Activated CD4-positive, alpha-beta T cell treated with anti-CD3 and anti-CD28 coated beads, Interleukin-2, amount 10 ng/mL, durations not matched to agents 7 days and 5 days (primary cell): ENCODE measurements around the gene MYO18A. TPM values are rescaled to one million over a fixed set of nuclear protein-coding genes. Genes with fewer than 3 reads are reported as not detected.

Experiments used
- CTCF ChIA-PET: fragments of 350-600 bp; sonication (Branson Sonifier 250); formaldehyde crosslinking; loops from one replicate; lab custom pipeline; 2021; ENCODE audit warnings: antibody characterized with exemption; lab: Charles Lee
- POLR2A ChIA-PET: fragments of 350-600 bp; sonication (Branson Sonifier 250); formaldehyde crosslinking; loops from one replicate; lab custom pipeline; 2021; ENCODE audit warnings: antibody characterized with exemption; lab: Charles Lee
- DNase-seq: peaks from one replicate; pipeline ENCODE4 v3.0.0-alpha.2; 2020
- H3K27ac Mint-ChIP-seq: one replicate; pipeline ENCODE4 v1.8.0; 2021; ENCODE audit warnings: mild to moderate bottlenecking, moderate library complexity, mixed read lengths
- H3K27me3 Mint-ChIP-seq: one replicate; pipeline ENCODE4 v1.8.0; 2021; ENCODE audit warnings: mixed read lengths
- H3K36me3 Mint-ChIP-seq: one replicate; pipeline ENCODE4 v1.8.0; 2021; ENCODE audit warnings: low read depth, mixed read lengths
- H3K4me1 Mint-ChIP-seq: one replicate; pipeline ENCODE4 v1.8.0; 2021; ENCODE audit warnings: mixed read lengths
- H3K4me3 Mint-ChIP-seq: one replicate; pipeline ENCODE4 v1.8.0; 2021; ENCODE audit warnings: mild to moderate bottlenecking, moderate library complexity, mixed read lengths
- H3K9me3 Mint-ChIP-seq: one replicate; pipeline ENCODE4 v1.8.0; 2021; ENCODE audit warnings: mixed read lengths
- total RNA-seq, 2 experiments: library from RNA; stranded (reverse); gene quantifications; one replicate each; pipeline ENCODE4 v1.2.3, GENCODE V29; 2021

Gene MYO18A
- total RNA-seq, 2 experiments from 2014 or later, result 82.2 to 101 TPM

DNA sequence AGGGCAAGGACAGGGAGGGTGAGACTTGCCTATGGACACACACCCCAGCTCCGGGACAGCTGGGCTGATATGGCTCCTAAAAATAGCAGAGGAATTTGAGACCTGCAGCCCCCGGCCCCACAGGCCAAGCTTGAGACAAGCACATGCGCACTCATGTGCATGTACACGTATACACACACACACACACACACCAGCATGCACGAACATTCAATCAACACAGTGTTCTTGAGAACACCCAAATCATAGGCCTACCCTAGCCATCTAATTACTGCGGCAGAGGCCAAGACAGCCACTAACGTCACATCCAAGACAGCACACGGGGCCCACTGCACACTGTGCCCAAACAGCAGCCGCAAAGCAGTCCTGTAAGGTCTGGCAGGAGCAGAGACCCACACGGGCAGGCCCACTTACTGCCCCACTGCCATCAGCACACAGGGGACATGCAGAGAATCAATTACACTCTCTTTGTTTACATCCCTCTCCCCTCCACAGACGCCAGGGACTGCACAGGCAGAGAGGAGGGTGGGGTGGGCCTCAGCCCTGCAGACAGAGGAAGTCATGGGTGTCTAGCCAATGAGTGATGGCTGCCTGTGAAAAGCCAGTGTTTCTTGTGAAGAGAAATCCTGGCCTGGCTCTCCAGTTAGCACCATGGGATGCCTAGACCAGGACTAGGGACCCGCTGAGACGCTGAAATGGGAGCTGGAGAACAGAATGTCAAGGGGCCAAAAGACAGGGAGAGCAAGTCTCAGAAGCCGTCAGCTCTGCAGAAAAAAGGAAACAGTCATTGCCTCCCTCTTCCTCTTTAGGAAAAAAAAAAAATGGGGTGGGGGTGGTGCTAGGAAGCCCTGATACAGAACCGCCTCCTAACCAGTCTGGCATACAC, 39.3 kb downstream of the MYO18A start:
- H3K9me3 Mint-ChIP-seq, result no peaks in the 10 kb centered on the region
- H3K36me3 Mint-ChIP-seq, result peaks cover 15% of the 10 kb centered on the region
- no peaks in the 10 kb centered on the region for H3K27me3 Mint-ChIP-seq
- peak; percentile 66 for DNase-seq
- ChIA-PET POLR2A (interaction anchor here (0.9 to 1.6 kb wide), 5 partner anchors 10 to 191 kb away, joined by 3 to 5 read pairs (median 4); partner anchors contain the start of genes NUFIP2 and PHF12), CTCF (interaction anchor here (0.6 to 4.4 kb wide), 17 partner anchors 7 to 477 kb away, joined by 3 to 39 read pairs (median 3); partner anchors contain the start of gene MYO18A)
- peak overlapping the region; percentile 92 for H3K27ac Mint-ChIP-seq
- H3K4me1 Mint-ChIP-seq, result peaks cover 70% of the 10 kb centered on the region
- peak overlapping the region; percentile 87 for H3K4me3 Mint-ChIP-seq

DNA sequence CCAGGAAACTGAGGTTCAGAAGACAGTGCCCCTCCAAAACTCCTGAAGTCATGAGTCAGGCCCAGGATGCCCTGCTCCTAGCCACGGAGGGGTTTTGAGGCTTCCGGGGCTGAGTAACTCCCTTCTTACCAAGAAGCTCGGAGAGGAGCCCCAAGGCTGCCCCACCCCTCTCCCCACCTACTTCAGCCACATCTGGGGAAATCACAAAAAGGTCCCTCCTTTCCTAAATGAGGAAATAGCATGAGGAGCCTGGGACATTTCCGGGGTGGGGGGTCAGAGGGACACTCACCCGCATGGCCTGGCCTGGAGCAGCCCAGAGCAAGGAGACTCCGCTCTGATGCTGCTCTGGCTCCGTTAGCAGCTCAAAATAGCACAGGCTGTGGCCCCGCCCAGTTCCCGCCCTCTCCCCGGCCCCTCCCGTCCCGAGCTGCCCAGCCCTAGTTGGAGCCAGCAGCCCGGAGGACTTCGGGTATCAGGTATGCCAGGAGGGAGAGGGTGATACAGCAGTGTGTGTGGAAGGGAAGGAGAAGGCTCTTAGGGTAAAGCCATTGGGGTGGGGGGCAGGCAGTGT, 40.1 kb downstream of the MYO18A start:
- ChIA-PET CTCF (interaction anchor here (0.6 to 4.4 kb wide), 14 partner anchors 8 to 477 kb away, joined by 3 to 39 read pairs (median 3); partner anchors contain the start of gene MYO18A), POLR2A (interaction anchor here (0.9 to 1.6 kb wide), 5 partner anchors 9 to 191 kb away, joined by 3 to 5 read pairs (median 4); partner anchors contain the start of genes NUFIP2 and PHF12)
- Mint-ChIP-seq H3K27ac (peak overlapping the region; percentile 92), H3K4me3 (peak overlapping the region; percentile 87), H3K9me3 (no peaks in the 10 kb centered on the region), H3K27me3 (no peaks in the 10 kb centered on the region), H3K36me3 (peaks cover 21% of the 10 kb centered on the region), H3K4me1 (peaks cover 68% of the 10 kb centered on the region)
- peak; percentile 87 for DNase-seq

DNA sequence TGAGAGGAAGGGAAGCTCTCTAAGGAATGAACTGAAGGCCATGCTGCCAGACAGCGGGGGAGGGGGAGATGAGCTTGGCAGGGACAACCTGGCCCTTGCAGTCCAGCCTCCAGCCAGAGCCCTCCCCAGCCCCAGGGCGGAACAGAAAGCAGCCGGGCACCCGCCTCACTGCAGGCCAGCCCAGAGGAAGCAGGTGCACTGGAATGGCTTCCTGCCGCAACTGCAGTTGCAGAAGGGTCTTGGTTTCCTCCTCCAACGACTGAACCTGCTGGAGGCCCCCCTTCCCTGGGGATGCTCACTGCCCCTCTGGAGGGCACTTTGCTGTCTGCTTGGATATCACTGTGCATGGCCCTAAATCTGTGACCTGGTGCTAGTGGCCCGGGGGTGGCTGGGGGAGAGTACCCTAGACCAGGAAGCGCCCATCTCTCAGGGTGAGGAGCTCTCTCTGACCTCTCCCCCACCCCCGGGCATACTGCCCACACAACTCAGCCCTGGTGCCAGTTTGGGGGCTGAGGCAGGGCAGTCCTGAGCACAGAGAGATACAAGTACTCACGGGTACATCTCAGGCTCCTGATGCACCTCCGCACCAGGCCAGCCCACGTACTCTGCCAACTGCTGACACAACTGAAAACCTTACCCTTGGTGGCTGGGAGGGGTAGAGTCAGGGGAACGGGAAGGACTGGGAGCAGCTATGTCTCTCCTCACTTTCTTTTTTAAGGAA, 41.1 kb downstream of the MYO18A start:
- Mint-ChIP-seq H3K9me3 (no peaks in the 10 kb centered on the region), H3K4me3 (peak overlapping the region; percentile 87), H3K27ac (peak overlapping the region; percentile 92), H3K36me3 (peaks cover 21% of the 10 kb centered on the region), H3K4me1 (peaks cover 63% of the 10 kb centered on the region), H3K27me3 (no peaks in the 10 kb centered on the region)
- POLR2A ChIA-PET, result interaction anchor here (1.2 to 1.4 kb wide), 2 partner anchors 10 to 155 kb away, joined by 4 read pairs; partner anchors contain the start of gene NUFIP2
- peak; percentile 40 for DNase-seq
- CTCF ChIA-PET, result interaction anchor here (1.1 to 4.4 kb wide), 8 partner anchors 9 to 389 kb away, joined by 3 to 39 read pairs (median 6); partner anchors contain the start of gene MYO18A

DNA sequence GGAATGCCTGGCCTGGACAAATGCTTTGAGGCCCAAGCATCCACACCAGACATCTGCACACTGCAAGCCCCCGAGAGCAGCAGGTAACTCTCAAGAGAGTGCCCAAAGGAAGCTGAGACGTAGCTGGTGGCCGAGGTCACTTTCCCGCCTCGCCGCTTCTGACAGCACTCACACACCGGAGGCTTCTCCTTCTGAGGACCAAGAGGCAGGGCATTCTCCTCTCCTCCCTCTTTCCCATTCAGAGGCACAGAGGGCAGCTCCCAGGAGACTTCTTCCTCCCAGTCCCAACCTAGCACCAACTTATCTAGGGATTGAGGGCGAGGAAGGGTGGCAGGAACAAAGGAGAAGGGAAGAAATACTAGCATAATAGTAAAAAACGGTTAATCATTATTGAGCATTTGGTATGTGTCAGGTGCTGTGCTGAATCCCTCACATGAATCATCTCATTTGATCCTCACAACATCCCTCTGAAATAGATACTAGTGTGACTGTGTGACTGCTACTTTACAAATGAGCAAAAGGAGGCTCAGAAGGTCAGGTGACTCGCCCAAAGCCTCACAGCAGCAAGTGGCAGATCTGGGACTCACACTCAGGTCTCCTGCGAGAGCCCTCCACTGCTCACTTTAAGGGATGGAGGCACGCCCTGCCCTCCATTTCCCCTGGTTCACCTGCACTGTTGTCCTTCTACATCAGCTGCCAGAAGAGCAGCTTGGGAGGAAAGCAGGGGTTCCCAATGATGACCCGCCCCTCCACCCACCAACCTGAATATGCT, 41.8 kb downstream of the MYO18A start:
- DNase-seq, result peak; percentile 66
- peaks cover 61% of the 10 kb centered on the region for H3K4me1 Mint-ChIP-seq
- H3K9me3 Mint-ChIP-seq, result no peaks in the 10 kb centered on the region
- H3K36me3 Mint-ChIP-seq, result peaks cover 24% of the 10 kb centered on the region
- CTCF ChIA-PET, result interaction anchor here (0.6 to 4.4 kb wide), 7 partner anchors 10 to 388 kb away, joined by 3 to 39 read pairs (median 3); partner anchors contain the start of gene MYO18A
- peak overlapping the region; percentile 87 for H3K4me3 Mint-ChIP-seq
- POLR2A ChIA-PET, result no interaction called here
- no peaks in the 10 kb centered on the region for H3K27me3 Mint-ChIP-seq
- H3K27ac Mint-ChIP-seq, result peak overlapping the region; percentile 92

DNA sequence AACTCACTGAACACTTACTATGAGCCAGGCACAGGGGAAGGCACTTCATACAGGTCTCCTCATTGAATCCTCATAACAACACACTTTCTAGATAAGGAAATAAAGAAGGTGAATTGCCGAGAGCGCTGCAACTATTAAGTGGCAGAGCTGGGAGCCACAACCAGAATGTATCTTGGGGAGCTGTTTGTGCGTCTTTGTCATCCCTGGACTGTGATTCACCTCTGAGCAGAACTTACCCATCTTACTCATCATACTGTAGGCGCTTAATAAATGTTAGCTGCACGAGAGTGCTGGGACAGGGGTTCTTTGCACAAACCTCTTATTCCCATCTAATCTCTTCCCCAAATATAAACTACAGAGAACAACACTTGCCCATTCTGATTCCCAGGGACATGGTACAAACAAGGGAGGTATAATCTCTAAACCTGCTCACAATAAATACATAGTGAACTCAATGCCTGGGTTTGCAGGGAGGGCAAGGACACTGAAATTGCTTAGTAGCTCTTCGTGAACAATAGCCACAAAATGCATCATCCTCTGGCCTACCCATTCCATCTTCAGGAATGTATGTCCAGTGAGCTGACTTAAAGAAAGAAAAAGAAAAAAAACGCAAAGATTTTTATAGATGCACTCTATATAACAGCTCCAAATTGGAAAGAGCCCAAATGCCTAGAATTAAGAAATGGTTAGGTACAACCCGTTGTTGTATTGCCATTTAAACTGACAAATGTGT, 43.0 kb downstream of the MYO18A start:
- Mint-ChIP-seq H3K9me3 (no peaks in the 10 kb centered on the region), H3K27me3 (no peaks in the 10 kb centered on the region), H3K27ac (peak overlapping the region; percentile 92), H3K4me3 (peak overlapping the region; percentile 87), H3K36me3 (peaks cover 24% of the 10 kb centered on the region), H3K4me1 (peaks cover 63% of the 10 kb centered on the region)
- CTCF ChIA-PET, result interaction anchor here (0.7 to 4.4 kb wide), 11 partner anchors 8 to 154 kb away, joined by 3 to 39 read pairs (median 3); partner anchors contain the start of gene MYO18A
- POLR2A ChIA-PET, result interaction anchor here (0.6 kb wide), 1 partner anchor 151 kb away, joined by 3 read pairs; no protein-coding TSS in a partner anchor
- peak; percentile 19 for DNase-seq

DNA sequence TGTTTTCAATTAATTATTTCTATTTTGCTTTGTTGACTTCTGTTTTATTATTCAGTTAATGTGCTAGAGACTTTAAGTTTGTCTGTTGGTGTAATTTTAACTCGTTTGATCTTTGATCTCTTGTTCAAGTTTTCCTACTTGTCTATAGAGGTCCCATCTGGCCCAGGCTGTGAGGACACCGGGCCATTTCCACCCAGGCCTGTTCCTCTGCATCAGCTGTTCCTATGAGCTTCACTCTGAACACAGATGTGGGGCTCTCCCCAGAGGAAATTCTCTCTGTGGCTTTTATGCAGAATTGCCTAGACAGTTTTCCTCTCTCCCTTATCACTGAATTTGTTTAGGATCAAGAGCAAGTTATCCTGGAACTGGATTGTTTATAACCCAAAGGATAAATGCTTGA, 44.7 kb downstream of the MYO18A start:
- H3K4me1 Mint-ChIP-seq, result peaks cover 69% of the 10 kb centered on the region
- CTCF ChIA-PET, result interaction anchor here (0.9 to 2.0 kb wide), 2 partner anchors 10 to 20 kb away, joined by 4 to 9 read pairs; no protein-coding TSS in a partner anchor
- no peak overlapping the region for H3K27ac Mint-ChIP-seq
- no peaks in the 10 kb centered on the region for H3K9me3 Mint-ChIP-seq
- H3K27me3 Mint-ChIP-seq, result no peaks in the 10 kb centered on the region
- H3K36me3 Mint-ChIP-seq, result peaks cover 24% of the 10 kb centered on the region
- no peak overlapping the region for H3K4me3 Mint-ChIP-seq
- POLR2A ChIA-PET, result no interaction called here
- no peak for DNase-seq

DNA sequence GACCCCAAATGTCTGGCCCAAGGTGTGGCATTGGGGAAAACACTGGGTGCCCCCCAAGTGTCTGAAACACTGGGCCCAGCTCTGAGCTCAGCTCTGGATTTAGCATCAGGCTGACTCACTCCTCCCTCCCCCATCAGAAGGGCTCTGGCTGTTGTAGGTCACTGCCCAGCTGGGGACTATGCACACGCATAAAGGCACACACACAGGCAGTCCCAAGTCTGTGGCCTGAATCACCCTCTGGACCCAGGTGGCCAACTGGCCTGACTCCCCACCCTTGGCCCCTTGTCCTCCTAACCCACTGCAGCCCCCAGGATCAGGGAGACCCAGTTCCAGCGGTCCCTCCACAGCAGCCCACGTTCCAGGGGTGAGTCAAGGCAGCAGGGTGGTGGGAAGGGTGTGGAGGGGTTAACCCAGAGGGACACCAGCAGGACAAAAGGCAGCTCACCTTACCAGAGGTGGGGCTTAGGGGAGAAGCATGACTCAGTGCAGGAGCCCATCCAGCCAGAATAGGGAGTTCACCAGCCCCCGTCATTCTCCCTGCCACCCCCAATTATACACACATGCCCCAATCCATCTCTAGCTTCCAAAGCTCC, 47.0 kb downstream of the MYO18A start:
- CTCF ChIA-PET, result interaction anchor here (1.1 to 6.7 kb wide), 8 partner anchors 9 to 180 kb away, joined by 3 to 56 read pairs (median 7); partner anchors contain the start of gene MYO18A

DNA sequence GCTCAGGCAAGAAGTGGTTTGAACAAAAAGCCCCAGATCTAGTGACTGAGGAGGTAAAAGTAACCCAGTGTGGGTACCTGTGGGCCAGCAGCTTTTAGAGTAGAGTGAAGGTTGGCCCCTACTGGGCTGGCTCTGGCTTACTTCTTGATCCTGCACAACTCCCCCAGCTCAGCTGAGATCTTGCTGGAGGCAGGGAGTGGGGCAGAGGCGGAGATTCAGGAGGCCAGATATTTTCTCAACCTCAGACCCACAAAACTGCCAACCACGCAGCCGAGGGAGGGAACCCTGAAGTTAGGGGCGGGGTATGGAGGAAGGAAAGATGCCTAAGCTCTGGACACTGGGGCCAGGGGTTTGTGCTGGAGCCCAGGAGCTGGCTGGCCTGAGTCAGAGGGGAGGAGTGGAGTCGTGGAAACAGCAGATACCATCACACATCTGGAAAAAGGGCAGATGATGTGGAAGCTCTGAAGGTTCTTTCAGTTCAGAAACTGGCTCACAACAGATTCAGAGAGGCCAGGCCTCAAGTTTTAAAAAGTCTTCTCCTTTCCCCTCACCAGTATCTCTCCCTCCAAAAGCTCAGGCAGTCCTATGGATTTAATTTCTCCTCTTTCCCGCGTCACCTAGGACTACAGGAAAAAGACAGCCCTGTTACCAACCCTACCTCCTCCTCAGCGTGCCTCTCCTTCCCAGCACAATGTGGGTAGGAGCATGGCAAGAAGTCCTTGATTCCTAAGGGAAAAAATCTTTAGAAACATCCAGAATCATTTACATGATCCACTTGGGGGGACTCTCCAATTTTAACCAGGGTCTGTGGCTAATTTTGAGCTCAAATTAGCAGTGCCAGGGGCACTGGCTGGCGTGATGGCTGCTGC, 48.1 kb downstream of the MYO18A start:
- Mint-ChIP-seq H3K27ac (peak overlapping the region; percentile 55), H3K27me3 (no peaks in the 10 kb centered on the region), H3K9me3 (no peaks in the 10 kb centered on the region), H3K4me3 (no peak overlapping the region), H3K4me1 (peaks cover 45% of the 10 kb centered on the region), H3K36me3 (peaks cover 18% of the 10 kb centered on the region)
- POLR2A ChIA-PET, result interaction anchor here (1.8 kb wide), 1 partner anchor 8 kb away, joined by 5 read pairs; no protein-coding TSS in a partner anchor
- CTCF ChIA-PET, result interaction anchor here (0.9 to 6.7 kb wide), 14 partner anchors 8 to 473 kb away, joined by 3 to 56 read pairs (median 4); partner anchors contain the start of gene MYO18A
- DNase-seq, result no peak

More for the DNA sequence above, 47.0 kb downstream of the MYO18A start:
- DNase-seq, result no peak
- H3K9me3 Mint-ChIP-seq, result no peaks in the 10 kb centered on the region
- POLR2A ChIA-PET, result no interaction called here
- H3K27me3 Mint-ChIP-seq, result no peaks in the 10 kb centered on the region
- H3K36me3 Mint-ChIP-seq, result peaks cover 24% of the 10 kb centered on the region
- peaks cover 57% of the 10 kb centered on the region for H3K4me1 Mint-ChIP-seq
- no peak overlapping the region for H3K4me3 Mint-ChIP-seq
- H3K27ac Mint-ChIP-seq, result no peak overlapping the region

DNA sequence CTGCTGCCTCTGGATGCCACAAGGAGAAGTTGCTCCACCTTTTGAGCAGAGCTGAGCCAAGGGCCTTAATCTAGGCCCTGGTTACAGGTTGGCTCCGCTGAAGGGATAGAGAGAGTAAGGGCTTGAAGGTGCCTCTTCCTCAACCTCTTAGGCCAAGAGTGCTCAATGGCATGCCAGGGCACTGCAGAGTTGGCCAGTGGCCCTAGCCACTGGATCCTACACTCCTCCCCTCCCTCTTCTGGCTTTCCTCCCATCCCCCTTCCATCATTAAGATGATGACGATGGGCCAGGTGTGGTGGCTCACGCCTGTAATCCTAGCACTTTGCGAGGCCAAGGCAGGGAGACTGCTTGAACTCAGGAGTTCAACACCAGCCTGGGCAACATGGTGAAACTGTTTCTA, 50.5 kb downstream of the MYO18A start:
- H3K9me3 Mint-ChIP-seq, result no peaks in the 10 kb centered on the region
- peaks cover 30% of the 10 kb centered on the region for H3K4me1 Mint-ChIP-seq
- ChIA-PET POLR2A (interaction anchor here (1.1 kb wide), 1 partner anchor 10 kb away, joined by 4 read pairs; no protein-coding TSS in a partner anchor), CTCF (interaction anchor here (0.6 to 6.7 kb wide), 4 partner anchors 10 to 651 kb away, joined by 4 to 56 read pairs (median 6); no protein-coding TSS in a partner anchor)
- H3K36me3 Mint-ChIP-seq, result peaks cover 3% of the 10 kb centered on the region
- no peaks in the 10 kb centered on the region for H3K27me3 Mint-ChIP-seq
- DNase-seq, result no peak
- H3K4me3 Mint-ChIP-seq, result no peak overlapping the region
- peak overlapping the region; percentile 60 for H3K27ac Mint-ChIP-seq

DNA sequence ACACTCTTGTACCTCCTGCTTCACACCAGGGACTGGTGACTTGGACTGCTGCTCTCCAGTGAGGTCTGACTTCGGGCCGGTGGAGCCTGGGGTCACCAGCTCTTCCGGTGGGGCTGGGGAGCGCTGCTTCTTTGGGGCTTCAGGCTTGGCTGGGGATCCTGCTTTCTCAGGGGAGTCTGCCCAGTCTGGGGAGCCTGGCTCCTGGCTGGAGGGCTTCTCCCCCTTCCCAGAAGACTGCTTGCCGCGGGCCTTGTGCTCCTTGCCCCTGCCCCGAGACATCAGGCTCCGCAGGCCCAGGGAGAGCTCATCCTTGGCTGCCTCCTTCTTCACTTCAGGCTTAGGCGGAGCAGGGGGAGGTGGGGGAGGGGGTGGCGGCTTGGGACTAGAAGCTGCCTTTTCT, 52.4 kb downstream of the MYO18A start:
- Mint-ChIP-seq H3K9me3 (no peaks in the 10 kb centered on the region), H3K4me3 (no peak overlapping the region), H3K36me3 (no peaks in the 10 kb centered on the region), H3K4me1 (peaks cover 25% of the 10 kb centered on the region), H3K27me3 (no peaks in the 10 kb centered on the region), H3K27ac (peak overlapping the region; percentile 13)
- DNase-seq, result no peak
- ChIA-PET CTCF (interaction anchor here (0.6 to 6.7 kb wide), 4 partner anchors 10 to 19 kb away, joined by 3 to 56 read pairs (median 3); no protein-coding TSS in a partner anchor), POLR2A (no interaction called here)
